Activated CD4-positive, alpha-beta T cell treated with anti-CD3 and anti-CD28 coated beads, Interleukin-2, amount 50 U/mL, for 48 hours (primary cell): Measurements from ENCODE around the gene CHCHD3.
A peak's percentile ranks its signal among the peaks of the same experiment; 100 is the strongest.

Experiments
- DNase-seq, 2 experiments: peaks; one replicate each; pipeline ENCODE4 v3.0.0-alpha.2; 2020

The CHCHD3 gene

GRCh38 chr7:132800522-132800921 lies 281.4 kb downstream of the CHCHD3 start:
- no peak for DNase-seq

- no peak for DNase-seq
These were observed 282.8 kb downstream of the CHCHD3 start for GRCh38 chr7:132799081-132799413.

GRCh38 chr7:132797152-132797551 lies 284.7 kb downstream of the CHCHD3 start:
- DNase-seq, result no peak

GRCh38 chr7:132793474-132793873 lies 288.4 kb downstream of the CHCHD3 start:
- DNase-seq, result no peak

GRCh38 chr7:132791036-132791435 lies 290.9 kb downstream of the CHCHD3 start:
- DNase-seq, result no peak

GRCh38 chr7:132790104-132790503 lies 291.8 kb downstream of the CHCHD3 start:
- DNase-seq, result no peak

- no peak for DNase-seq
These were observed 292.6 kb downstream of the CHCHD3 start for GRCh38 chr7:132789281-132789680.

GRCh38 chr7:132785870-132786269 lies 296.0 kb downstream of the CHCHD3 start:
- DNase-seq, result no peak

GRCh38 chr7:132784406-132784805 lies 297.5 kb downstream of the CHCHD3 start:
- DNase-seq, result no peak

GRCh38 chr7:132783824-132784223 lies 298.1 kb downstream of the CHCHD3 start:
- DNase-seq, result no peak

GRCh38 chr7:132782777-132783640 lies 298.9 kb downstream of the CHCHD3 start:
- no peak for DNase-seq

- no peak for DNase-seq
These were observed 301.1 kb downstream of the CHCHD3 start for GRCh38 chr7:132780822-132781221.

GRCh38 chr7:132779164-132779563 lies 302.7 kb downstream of the CHCHD3 start:
- DNase-seq, result no peak

- DNase-seq, result no peak
These were observed 303.1 kb downstream of the CHCHD3 start for GRCh38 chr7:132778761-132779160.

- no peak for DNase-seq
These were observed 303.9 kb downstream of the CHCHD3 start for GRCh38 chr7:132777956-132778355.

- no peak for DNase-seq
These were observed 304.5 kb downstream of the CHCHD3 start for GRCh38 chr7:132777414-132777813.

- DNase-seq, result no peak
These were observed 305.8 kb downstream of the CHCHD3 start for GRCh38 chr7:132776048-132776620.

GRCh38 chr7:132773527-132773956 lies 308.3 kb downstream of the CHCHD3 start:
- no peak for DNase-seq

GRCh38 chr7:132771301-132771730 lies 310.6 kb downstream of the CHCHD3 start:
- DNase-seq, result peak; percentile 13

- no peak for DNase-seq
These were observed 311.8 kb downstream of the CHCHD3 start for GRCh38 chr7:132770055-132770454.

GRCh38 chr7:132769280-132769679 lies 312.6 kb downstream of the CHCHD3 start:
- no peak for DNase-seq

- no peak for DNase-seq
These were observed 313.8 kb downstream of the CHCHD3 start for GRCh38 chr7:132768099-132768498.

GRCh38 chr7:132767378-132767777 lies 314.5 kb downstream of the CHCHD3 start:
- no peak for DNase-seq

- no peak for DNase-seq
These were observed 315.2 kb downstream of the CHCHD3 start for GRCh38 chr7:132766660-132767059.

- DNase-seq, result no peak
These were observed 316.0 kb downstream of the CHCHD3 start for GRCh38 chr7:132765861-132766260.
